ENCODE measurements around the gene TCP11L2.

DNA sequence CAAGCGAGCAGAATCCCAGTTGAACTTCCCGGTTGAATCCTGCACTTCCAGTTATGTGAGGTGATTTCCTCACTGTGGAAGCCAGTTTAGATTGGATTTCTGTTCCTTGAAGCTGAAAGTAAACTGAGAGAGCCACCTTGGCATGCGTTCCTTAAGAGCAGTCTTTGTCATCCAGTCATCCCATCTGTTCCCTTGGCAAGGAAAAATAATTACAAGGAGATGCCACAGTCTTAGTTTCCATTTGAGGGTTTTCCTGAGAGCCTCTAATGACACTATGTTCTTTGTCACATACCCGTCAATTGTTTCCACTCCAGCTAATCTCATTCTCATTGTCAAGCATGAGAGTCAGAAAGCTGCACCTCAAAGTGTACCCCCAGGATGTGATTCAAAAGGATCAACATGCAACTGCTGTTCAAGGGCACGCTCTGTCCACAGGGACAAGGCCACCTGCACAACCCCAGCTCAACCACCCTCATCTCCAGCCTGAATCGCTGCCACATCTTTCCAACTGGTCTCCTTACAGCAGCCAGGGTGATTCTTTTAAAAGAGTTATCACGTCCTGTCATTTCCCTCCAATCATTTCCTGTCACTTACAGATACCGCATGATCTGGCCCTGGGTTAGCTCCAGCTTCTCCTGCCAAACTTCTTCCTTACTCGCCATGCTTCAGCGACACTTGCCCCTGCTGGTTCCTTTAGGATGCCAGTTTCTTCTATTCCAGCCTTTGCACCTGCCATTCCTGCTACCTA is 18.0 kb upstream of the TCP11L2 start:
- TF ChIP-seq, protein P1, sequence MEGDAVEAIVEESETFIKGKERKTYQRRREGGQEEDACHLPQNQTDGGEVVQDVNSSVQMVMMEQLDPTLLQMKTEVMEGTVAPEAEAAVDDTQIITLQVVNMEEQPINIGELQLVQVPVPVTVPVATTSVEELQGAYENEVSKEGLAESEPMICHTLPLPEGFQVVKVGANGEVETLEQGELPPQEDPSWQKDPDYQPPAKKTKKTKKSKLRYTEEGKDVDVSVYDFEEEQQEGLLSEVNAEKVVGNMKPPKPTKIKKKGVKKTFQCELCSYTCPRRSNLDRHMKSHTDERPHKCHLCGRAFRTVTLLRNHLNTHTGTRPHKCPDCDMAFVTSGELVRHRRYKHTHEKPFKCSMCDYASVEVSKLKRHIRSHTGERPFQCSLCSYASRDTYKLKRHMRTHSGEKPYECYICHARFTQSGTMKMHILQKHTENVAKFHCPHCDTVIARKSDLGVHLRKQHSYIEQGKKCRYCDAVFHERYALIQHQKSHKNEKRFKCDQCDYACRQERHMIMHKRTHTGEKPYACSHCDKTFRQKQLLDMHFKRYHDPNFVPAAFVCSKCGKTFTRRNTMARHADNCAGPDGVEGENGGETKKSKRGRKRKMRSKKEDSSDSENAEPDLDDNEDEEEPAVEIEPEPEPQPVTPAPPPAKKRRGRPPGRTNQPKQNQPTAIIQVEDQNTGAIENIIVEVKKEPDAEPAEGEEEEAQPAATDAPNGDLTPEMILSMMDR (conservative IDR thresholded peaks at IDR 0.05; ENCODE audit: low read length): no peak
- TF ChIP-seq EZH2phosphoT487 (IDR thresholded peaks at IDR 0.05; ENCODE audit: borderline replicate concordance): no peak

All from Loucy (cell line).